Keratinocyte (primary cell): ENCODE measurements around the gene HOXA5. TPM values are rescaled to one million over a fixed set of nuclear protein-coding genes. Genes with fewer than 3 reads are reported as not detected.

Experiments used
- DNase-seq: peaks from one replicate; pipeline ENCODE4 v3.0.0-alpha.2; 2011; ENCODE audit warnings: low read depth, missing footprints, low spot score
- FAIRE-seq: peaks from 2 replicates; lab custom pipeline; 2011; peaks lifted over from hg19 to GRCh38; lab: Jason Lieb, UNC
- H2AFZ ChIP-seq: 2 replicates; pipeline ENCODE4 v1.6.0; 2012; ENCODE audit warnings: low read length, control low read depth, inconsistent platforms; ENCODE audit not compliant: control insufficient read depth
- H3K27ac ChIP-seq: 2 replicates; pipeline ENCODE4 v1.5.1; 2011; ENCODE audit warnings: low read length; ENCODE audit not compliant: control insufficient read depth, insufficient read depth
- H3K27me3 ChIP-seq: 3 replicates; pipeline ENCODE4 v1.6.0; 2011; ENCODE audit warnings: low read length; ENCODE audit not compliant: control insufficient read depth, insufficient read depth; ENCODE audit errors: extremely low read depth
- H3K36me3 ChIP-seq, 2 experiments: 2 replicates in 1 of 2; 3 replicates in 1 of 2; pipeline ENCODE4 v1.5.1; 2011; ENCODE audit warnings: low read length in 2 of 2, mild to moderate bottlenecking in 1 of 2; ENCODE audit not compliant: control insufficient read depth in 2 of 2, insufficient read depth in 2 of 2; ENCODE audit errors: extremely low read depth in 1 of 2
- H3K4me1 ChIP-seq: 3 replicates; pipeline ENCODE4 v1.5.1; 2011; ENCODE audit warnings: low read length; ENCODE audit not compliant: control insufficient read depth, insufficient read depth; ENCODE audit errors: extremely low read depth
- H3K4me2 ChIP-seq: 3 replicates; pipeline ENCODE4 v1.6.0; 2011; ENCODE audit warnings: low read depth, low read length; ENCODE audit not compliant: control insufficient read depth, insufficient read depth; ENCODE audit errors: extremely low read depth
- H3K4me3 ChIP-seq, 3 experiments: fragments of 200-600 bp in 1 of 3; sonication (generic) in 1 of 3; 2 replicates in 2 of 3; 3 replicates in 1 of 3; pipeline ENCODE4 v1.5.1; 2011 to 2016; ENCODE audit warnings: low read length in 3 of 3, mild to moderate bottlenecking in 3 of 3, control low read depth in 2 of 3, inconsistent platforms in 1 of 3, low read depth in 1 of 3, mixed read lengths in 1 of 3, mixed run types in 1 of 3, moderate library complexity in 1 of 3; ENCODE audit not compliant: control insufficient read depth in 2 of 3, insufficient read depth in 2 of 3; ENCODE audit errors: extremely low read depth in 1 of 3
- H3K79me2 ChIP-seq: 2 replicates; pipeline ENCODE4 v1.6.0; 2012; ENCODE audit warnings: low read length; ENCODE audit not compliant: control insufficient read depth, insufficient read depth
- H3K9ac ChIP-seq: 3 replicates; pipeline ENCODE4 v1.6.0; 2011; ENCODE audit warnings: low read length; ENCODE audit not compliant: control insufficient read depth, insufficient read depth; ENCODE audit errors: extremely low read depth
- H3K9me1 ChIP-seq: 3 replicates; pipeline ENCODE4 v1.6.0; 2011; ENCODE audit warnings: low read length; ENCODE audit not compliant: control insufficient read depth, insufficient read depth; ENCODE audit errors: extremely low read depth
- H3K9me3 ChIP-seq: 2 replicates; pipeline ENCODE4 v1.5.1; 2012; ENCODE audit warnings: low read depth, low read length; ENCODE audit not compliant: control insufficient read depth
- H4K20me1 ChIP-seq: 3 replicates; pipeline ENCODE4 v1.6.0; 2011; ENCODE audit warnings: low read length; ENCODE audit not compliant: control insufficient read depth, insufficient read depth; ENCODE audit errors: extremely low read depth
- EZH2 ChIP-seq: IDR thresholded peaks from one replicate; pipeline ENCODE4 v1.6.1; 2012; ENCODE audit warnings: inconsistent platforms, mild to moderate bottlenecking, low read length, moderate library complexity
- dilution Hi-C: fragments of 300-500 bp; cut with MboI; formaldehyde crosslinking; loops from one replicate; pipeline ENCODE4 v1.7.0; 2020; ENCODE audit warnings: low sequenced_read_pairs; ENCODE audit not compliant: extremely low pct_ligation_motif_present
- polyA plus RNA-seq, 5 experiments: library from polyadenylated mRNA; depleted of rRNA in 3 of 5; stranded (reverse) in 3 of 5; stranded (forward) in 1 of 5; unstranded in 1 of 5; fragments of >200 nt; gene quantifications; 1 replicate in 1 of 5; 2 replicates in 3 of 5; 3 replicates in 1 of 5; pipeline versions ENCODE4 v1.2.1 to v1.2.3, GENCODE V29; 2011 to 2012; ENCODE audit warnings: missing spikeins in 2 of 5, low read depth in 1 of 5, low replicate concordance in 1 of 5
- TF ChIP-seq, protein P1 (sequence below), 3 experiments: IDR thresholded peaks in 1 of 3; conservative IDR thresholded peaks in 1 of 3; optimal IDR thresholded peaks in 1 of 3; 2 replicates in 2 of 3; 3 replicates in 1 of 3; pipeline versions ENCODE3 to v1.5.1; 2011; ENCODE audit warnings: low read length in 3 of 3, mild to moderate bottlenecking in 3 of 3, moderate library complexity in 2 of 3, control low read depth in 1 of 3, inconsistent platforms in 1 of 3; ENCODE audit not compliant: insufficient read depth in 2 of 3; ENCODE audit errors: extremely low read depth in 1 of 3

HOXA5 gene
- polyA plus RNA-seq, 1 donor (not counting 4 experiments of a cell fraction or from before 2014, with no cell fraction given) = 7.1 TPM

DNA sequence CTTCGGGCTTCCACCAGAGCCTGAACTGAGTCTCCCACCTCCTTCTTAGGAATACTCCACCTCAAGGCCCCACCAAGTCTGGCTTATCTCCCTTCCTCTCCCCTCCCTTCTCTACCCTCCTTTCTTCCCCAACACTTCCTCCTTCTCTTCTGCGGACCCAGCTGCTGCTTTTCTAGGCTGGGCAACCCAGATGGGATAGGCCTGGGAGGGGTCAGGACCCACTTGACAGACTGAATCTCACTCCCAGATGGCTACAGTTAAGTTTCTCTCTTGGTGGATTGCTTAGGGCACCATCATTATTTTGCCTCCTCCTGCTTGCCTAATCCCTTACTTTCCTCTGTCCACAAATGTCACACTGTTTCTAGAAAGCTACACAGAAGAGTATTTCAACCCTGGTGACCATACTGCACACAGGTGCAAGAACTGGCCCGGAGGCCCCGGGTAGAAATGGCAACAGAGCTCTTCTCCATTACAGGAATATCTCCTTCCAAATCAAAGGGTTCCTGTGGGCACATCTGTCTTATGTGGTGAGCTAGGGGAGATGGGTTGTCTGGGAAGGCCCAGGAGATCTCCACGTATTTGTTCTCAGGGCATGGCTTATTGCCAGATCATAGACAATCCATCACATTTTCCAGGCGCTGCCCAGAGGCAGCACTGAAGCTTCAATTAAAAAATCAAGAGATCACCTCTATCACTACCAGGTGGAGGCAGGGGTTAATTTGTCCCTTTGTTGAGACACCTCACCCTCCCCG, 46.7 kb upstream of the HOXA5 start:
- Histone ChIP-seq H4K20me1 (no peaks in the 10 kb centered on the region), H2AFZ (no peak overlapping the region), H3K27me3 (peaks cover 96% of the 10 kb centered on the region), H3K36me3 (no peaks in the 10 kb centered on the region), H3K79me2 (no peaks in the 10 kb centered on the region), H3K4me2 (no peak overlapping the region), H3K9me1 (no peaks in the 10 kb centered on the region), H3K9ac (no peak overlapping the region), H3K4me1 (peaks cover 6% of the 10 kb centered on the region), H3K4me3 (no peak overlapping the region), H3K27ac (no peak overlapping the region), H3K9me3 (no peaks in the 10 kb centered on the region)
- no peak for FAIRE-seq
- DNase-seq = no peak
- dilution Hi-C loops = no loop called here
- TF ChIP-seq, protein P1, sequence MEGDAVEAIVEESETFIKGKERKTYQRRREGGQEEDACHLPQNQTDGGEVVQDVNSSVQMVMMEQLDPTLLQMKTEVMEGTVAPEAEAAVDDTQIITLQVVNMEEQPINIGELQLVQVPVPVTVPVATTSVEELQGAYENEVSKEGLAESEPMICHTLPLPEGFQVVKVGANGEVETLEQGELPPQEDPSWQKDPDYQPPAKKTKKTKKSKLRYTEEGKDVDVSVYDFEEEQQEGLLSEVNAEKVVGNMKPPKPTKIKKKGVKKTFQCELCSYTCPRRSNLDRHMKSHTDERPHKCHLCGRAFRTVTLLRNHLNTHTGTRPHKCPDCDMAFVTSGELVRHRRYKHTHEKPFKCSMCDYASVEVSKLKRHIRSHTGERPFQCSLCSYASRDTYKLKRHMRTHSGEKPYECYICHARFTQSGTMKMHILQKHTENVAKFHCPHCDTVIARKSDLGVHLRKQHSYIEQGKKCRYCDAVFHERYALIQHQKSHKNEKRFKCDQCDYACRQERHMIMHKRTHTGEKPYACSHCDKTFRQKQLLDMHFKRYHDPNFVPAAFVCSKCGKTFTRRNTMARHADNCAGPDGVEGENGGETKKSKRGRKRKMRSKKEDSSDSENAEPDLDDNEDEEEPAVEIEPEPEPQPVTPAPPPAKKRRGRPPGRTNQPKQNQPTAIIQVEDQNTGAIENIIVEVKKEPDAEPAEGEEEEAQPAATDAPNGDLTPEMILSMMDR (optimal IDR thresholded peaks at IDR 0.05 in 1 of 3, IDR thresholded peaks at IDR 0.05 in 1 of 3, conservative IDR thresholded peaks at IDR 0.05 in 1 of 3; ENCODE audit: extremely low read depth in 1 of 3, insufficient read depth in 2 of 3, low read length in 3 of 3) = no peak
- TF ChIP-seq EZH2 = peak; percentile 19

DNA sequence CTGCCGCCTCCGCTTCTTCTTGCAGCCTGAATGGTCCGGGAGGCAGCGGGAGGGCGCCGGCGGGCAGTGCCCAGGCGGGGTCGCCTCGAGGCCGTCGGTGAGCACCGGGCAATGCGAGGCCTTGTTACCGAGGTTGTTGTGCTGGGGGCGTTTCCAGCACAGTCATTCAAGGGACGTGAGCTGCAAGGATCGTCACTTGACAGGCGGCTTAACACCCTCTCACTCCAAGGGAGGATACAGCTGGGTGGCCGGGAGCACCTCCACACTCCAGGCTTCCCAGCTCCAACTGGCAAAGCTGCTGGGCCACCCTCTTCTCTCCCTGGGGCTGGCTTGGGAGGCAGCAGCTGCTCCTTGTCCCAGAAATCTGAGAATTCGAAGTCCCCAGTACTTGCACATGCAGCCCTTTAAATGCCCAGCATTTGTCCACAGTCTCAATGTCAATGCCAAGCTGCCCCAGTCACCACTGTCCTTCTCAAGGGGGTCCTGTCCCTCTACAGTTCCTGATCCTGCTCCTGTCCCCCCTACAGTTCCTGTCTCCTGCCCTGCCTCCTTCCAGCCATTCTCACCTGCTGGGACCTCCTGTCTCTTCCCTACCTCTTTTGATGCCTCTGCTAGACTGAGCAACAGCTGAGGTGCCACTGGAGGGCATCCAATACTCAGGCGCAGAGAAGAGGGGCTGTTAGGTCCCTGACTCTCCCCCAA, 46.0 kb upstream of the HOXA5 start:
- Histone ChIP-seq H3K9me1 (no peaks in the 10 kb centered on the region), H3K79me2 (no peaks in the 10 kb centered on the region), H3K27ac (no peak overlapping the region), H3K36me3 (no peaks in the 10 kb centered on the region), H3K27me3 (peaks cover 96% of the 10 kb centered on the region), H3K9ac (no peak overlapping the region), H3K4me3 (no peak overlapping the region), H3K4me2 (no peak overlapping the region), H2AFZ (no peak overlapping the region), H3K9me3 (no peaks in the 10 kb centered on the region), H3K4me1 (peaks cover 10% of the 10 kb centered on the region), H4K20me1 (no peaks in the 10 kb centered on the region)
- dilution Hi-C loops = no loop called here
- TF ChIP-seq, protein P1 (optimal IDR thresholded peaks at IDR 0.05 in 1 of 3, IDR thresholded peaks at IDR 0.05 in 1 of 3, conservative IDR thresholded peaks at IDR 0.05 in 1 of 3; ENCODE audit: extremely low read depth in 1 of 3, insufficient read depth in 2 of 3, low read length in 3 of 3) = no peak
- no peak for TF ChIP-seq EZH2
- FAIRE-seq (no peak), DNase-seq (no peak)
